CD4-positive, alpha-beta T cell treated with Interleukin-6 for 4 hours (primary cell): ENCODE results near the gene NUDT14.

ENCODE experiments used
- DNase-seq: peaks from one replicate; pipeline ENCODE4 v3.0.0-alpha.2; 2020; ENCODE audit warnings: mixed read lengths

The NUDT14 gene

DNA sequence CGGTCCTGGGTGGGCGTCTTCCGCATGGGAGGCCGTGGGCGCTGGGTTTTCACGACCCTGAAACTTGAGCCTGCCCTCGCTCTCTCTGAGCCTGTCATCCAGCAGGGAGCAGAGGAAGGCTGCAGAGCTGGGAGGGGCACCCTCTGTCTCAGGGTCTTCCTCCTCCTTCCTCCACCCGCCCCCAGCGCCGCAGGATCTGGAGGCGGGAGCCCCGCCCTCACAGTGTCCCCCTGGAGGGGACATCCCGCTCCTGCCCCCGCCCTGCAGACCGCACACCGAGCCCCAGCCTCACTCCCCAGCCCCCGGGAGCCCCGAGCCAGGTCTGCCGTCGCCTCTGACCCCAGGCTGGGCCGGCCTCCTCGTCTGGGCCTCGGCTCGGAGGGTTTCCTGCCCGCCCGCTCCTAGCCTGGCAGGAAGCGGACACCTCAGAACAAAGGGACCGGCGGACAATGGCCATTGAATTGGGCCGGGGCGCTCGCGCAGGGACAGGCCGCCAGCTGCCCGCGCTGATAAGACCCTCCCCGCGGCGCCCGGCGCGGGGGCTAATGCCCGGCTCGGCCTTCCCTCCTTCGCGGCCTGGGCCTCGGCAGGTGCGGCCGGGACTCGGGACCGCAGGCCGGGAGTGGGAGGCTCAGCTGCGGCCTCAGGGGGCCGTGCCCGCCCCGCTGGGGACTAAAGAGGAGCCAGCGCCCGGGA is 15.3 kb upstream of the NUDT14 start:
- no peak for DNase-seq

DNA sequence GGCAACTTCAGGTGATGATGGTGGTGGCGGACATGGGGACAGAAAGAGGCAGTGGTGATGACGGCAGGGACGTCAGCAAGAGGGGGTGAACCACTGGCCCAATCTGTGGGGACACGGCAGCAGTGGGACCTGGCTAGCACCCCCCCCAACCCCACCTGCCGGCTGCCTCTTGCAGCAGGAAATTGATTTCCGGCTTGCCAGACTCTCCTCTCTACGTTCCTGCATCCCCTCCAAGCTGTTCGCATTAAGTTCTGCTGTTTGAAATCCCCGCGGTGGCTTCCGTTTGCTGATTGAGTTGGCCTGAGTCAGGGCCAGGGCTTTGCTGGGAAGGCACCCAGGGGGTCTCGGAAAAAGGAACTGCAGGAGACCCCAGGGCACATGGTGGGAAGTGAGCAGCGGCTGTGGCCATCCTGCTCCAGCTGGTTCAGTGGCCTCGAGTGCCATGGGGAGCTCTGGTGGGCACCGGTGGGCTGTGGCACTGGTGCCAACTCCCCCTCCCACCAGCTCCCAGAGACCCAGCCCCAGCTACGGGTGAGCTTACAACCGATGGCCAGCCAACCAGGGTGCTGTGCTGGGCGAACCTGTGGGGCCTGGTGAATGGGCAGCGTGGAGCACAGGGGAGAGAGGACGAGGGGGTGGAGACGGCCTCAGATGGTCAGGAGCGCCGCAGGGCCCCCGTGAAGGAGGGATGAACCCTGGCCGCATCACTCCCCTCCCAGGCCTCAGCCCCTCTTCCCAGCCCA is 14.6 kb upstream of the NUDT14 start:
- DNase-seq, result peak; percentile 52

DNA sequence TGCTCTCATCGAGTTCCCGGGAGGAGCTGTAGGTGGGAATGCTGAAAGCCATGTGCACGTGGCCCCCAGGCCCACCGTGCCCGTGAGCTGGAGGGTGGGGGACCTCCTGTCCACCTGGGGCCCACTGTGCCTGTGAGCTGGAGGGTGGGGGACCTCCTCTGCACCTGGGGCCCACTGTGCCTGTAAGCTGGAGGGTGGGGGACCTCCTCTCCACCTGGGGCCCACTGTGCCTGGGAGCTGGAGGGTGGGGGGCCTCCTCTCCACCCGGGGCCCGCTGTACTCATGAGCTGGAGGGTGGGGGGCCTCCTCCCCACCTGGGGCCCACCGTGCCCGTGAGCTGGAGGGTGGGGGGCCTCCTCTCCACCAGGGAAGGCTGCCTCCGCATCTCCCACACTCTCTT is 13.9 kb upstream of the NUDT14 start:
- DNase-seq, result no peak

DNA sequence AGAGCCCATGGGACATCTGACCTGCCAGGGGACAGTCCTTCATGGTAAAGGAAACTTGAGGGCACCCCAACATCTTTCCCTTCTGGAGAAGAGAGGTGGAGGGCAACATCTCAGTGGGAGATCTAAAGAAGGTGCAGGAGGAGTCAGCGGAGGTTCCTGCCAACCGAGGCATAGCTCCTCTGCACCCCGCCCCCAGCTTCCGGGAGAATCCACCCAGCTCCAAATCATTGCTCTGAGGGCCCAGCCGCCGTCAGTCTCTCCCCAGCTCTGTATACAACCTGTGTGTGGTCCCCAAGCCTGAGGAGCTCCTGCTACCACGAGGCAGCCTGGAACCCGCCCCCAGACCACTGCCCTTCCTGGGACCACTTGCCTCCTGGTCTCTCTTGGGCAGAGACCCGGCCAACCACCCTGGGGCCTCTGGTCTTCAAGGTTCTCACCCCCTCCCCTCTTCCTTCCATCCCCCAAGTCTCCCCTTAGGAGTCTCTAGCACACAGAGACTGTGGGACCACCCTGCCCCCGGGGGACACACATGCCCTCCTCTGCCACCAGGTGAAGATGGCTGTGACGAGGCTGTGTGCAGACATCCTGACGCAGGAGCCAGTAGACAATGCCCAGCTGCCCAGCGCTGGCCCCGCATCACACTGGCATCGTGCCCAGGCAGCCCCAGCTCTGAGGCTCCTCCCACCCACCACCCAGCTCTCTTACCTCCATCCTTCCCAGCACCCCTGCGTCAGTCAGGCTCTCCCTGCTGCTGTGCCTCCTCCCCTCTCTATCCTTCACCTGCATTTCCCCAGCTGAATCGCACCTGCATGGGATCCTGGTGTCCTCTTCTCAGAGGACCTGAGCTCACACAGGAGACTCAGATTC is 13.0 kb upstream of the NUDT14 start:
- peak; percentile 58 for DNase-seq

DNA sequence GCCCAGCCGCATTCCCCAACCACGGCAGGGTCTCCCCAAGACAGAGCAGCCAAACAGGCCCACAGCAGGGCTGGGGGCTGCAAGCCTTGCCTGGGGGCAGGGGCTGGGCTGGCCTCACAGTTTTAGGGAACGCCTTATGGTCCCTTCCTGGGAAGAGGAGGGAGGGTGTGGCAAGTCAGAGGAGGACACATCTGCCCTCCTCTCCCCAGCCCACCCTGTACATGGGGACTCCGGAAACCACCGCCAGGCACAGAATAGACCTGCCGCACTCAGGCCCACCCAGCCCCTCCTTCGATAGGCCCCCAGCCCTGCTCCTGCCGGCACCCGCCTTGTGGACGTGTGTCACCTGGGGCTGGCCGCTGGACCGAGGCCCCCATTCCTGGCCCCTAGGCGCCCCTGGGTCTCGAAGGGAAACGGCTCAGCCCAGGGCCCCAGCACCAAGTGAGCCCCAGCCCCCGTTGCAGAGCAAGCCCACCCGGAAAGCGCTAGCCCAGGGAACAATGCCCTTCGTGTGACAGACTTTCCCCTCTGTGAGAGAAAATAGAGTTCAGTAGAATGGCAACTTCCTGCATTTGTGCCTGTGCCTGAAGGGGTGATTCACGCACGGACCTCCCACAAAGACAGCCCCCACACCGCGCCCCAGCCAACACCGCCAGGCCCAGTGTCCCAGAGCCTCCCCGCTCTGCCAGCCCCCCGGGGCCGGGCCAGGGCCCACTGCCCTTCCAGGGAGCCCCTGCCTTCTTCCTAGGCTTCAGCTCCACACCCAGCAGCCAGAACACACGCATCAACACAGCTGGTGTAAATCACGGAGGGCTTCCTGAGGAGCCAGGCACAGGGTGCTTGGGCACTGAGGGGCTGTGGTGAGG is 12.0 kb upstream of the NUDT14 start:
- peak; percentile 46 for DNase-seq

DNA sequence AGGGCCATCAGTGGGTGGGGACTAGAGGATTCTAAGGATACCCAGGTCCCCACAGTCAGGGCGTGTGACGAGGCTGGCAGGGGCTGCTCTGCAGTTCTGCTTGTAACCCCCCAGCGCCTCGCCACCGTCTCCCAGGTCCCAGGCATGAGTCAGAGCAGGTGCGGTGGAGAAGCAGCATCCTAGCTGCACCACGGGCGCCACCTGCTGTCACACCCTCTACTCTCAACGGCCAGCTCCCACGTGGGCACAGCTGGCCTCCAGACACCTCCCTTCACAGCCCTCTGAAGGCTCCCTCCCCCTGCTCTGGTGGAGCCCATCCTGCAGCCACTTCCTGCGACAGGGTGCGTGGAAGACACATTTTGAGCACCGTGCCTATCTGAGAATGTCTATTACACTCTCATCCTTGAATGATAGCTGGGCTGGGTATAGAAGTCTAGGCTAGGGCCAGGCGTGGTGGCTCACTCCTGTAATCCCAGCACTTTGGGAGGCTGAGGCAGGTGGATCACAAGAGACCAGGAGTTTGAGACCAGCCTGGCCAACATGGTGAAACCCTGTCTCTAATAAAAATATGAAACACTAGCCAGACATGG is 6.9 kb upstream of the NUDT14 start:
- peak; percentile 36 for DNase-seq

DNA sequence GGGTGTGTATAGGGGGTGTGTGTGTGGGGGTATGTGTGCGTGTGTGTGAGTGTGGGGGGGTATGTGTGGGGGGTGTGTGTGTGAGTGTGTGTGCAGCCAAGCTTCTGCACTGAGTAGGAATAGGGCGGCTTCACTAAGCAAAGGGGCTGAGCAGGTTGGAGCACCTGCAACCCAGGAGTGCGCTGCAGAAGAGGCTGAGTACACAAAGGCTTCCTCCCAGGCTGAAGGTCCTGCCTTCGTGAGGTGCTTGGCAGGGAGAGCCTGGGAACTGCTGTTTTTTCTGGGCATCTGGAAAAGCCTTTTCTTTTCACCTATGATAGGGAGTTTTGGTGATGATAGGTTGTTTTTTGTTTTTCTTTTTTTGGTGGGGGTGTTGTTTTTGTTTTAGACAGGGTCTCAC is 6.0 kb upstream of the NUDT14 start:
- no peak for DNase-seq

DNA sequence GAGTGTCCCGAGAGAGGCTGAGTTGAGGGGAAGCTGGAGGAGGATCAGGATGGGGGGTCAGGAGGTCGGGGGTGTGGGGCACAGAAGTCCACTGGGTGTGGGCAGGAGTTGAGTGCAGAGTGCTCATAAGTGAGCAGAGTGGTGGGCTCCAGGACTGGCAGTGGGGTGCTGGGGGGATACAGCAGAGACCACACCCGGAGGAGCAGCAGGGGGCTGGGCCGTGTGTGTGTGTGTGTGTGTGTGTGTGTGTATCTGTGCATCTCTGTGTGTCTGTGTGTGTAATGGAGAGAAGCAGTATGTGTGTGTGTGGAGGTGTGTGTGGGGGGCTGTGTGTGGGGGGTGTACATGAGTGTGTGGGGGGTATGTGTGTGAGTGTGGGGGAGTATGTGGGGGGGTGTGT is 4.9 kb upstream of the NUDT14 start:
- DNase-seq, result no peak

DNA sequence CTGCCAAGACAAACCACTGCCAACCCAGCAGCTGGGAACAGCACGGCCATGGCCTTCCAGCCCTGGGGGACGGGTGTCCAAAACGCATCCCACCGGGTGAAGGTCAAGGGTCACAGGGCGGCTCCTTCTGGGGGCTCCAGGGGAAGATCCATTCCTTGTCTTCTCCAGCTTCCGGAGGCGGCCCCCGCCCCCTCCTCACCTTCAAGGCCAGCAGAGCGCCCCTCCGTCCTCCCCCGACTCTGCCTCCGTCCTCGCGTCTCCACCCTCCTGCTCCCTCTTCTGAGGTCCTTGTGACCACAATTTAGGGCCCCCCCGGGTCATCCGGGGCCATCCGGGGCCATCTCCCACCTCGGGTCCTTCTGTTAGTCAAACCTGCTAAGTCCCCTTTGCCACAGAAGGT is 3.9 kb upstream of the NUDT14 start:
- no peak for DNase-seq

DNA sequence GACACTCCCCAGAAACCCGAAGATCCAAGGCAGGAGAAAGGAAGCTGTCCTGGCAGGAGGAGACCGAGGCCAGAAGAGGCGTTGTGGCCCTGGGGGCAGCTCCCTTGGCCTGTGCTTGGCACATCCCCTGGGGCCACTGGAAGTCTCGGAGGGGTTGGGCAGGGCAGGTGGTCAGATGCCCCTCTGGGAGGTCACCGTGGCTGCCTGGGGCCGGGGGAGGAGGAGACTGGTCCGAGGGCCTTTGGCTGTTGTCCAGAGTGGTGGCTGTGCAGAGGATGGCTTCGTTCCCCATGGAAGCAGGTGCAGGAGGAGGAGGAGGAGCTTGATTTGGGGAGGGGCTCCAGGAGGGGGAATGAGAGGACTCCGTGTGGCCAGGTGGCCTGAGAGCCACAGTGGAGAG is 3.3 kb upstream of the NUDT14 start:
- no peak for DNase-seq

DNA sequence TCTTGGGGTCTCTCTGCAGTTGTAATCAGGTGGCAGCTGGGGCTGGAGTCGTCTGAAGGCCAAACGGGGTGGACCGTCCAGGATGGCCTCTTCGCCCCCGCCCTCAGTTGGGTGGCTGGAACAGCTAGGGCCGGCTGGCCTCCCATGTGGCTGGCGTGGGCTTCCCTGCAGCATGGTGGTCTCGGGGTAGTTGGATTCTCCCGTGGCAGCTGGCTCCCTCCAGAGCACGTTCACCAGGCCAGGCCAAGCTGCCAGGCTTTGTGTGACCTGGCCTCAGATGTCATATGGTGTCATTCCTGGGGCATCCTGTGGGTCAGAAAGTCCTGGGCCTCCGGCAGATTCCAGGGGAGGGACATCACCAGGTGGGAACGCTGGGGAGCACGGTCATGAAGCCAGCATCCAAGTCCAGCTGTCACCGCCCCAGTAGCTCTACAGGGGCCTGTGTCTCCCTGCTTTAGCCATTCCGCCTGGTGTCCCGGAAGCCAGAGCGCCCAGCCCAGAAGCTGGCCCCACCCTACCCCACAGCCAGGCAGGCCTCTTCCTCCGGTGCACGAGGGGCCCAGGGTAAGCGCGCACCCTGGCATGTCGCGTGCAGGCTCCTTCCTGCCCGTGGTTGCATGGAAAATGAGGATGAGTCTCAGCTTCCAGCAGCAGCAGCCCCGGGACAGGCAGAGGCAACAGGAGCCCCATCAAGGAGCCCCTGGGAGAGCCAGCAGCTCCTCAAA is 1.3 kb upstream of the NUDT14 start:
- peak; percentile 42 for DNase-seq

DNA sequence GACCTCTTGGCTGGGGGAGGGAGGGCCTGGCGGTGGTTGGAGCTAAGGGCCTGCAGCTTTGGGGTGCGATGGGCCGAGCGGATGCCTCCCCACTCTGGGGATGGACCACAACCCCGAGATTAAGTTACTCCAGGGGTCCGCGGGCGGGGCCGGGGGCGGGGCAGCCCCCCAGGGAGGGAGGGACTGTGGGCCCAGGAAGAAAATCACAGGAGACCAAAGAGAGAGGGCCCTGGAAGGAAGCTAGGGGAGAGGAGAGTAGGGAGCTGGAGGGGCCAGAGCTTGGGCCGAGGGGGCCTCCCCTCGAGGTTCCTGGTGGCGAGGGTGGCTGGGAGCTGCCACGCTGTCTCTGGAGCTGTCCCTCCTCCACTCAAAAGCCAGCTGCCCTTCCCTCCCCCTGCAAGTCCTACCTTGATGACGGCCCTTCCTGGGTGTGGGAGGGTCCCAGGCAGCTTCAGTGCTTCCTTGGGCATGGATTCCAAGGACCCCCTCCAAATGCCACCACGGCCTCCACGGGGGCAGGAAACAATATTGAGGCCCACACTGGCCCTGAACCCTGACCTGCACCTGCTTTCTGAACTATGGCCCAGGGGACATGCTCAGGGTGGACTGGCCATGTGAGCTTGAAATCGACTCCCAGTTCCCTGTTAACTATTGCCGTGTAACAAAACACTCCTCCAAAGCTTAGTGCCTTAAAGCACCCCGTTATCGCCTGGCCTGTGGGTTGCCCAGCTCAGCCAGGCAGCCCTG is 610 bp upstream of the NUDT14 start:
- no peak for DNase-seq

DNA sequence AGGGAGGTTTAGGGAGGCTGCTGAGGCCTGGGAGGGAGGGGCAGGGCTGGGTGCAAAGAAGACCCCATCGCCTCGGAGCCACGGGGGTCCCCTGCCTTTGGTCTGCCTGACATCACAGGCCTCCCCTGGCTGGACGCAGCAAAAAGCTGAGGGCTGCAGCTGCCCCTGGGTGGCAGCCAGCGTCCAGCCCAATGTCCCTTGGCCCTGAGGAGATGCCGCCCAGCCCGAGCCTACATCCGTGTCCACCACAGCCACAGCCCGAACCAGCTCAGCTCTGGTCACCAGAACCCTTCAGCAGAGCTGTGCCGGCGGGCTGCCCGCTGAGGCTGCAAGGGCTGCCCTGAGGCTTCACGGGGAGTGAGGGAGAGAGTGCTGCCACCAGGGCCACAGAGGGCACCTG is 1.9 kb downstream of the NUDT14 start:
- DNase-seq, result no peak

DNA sequence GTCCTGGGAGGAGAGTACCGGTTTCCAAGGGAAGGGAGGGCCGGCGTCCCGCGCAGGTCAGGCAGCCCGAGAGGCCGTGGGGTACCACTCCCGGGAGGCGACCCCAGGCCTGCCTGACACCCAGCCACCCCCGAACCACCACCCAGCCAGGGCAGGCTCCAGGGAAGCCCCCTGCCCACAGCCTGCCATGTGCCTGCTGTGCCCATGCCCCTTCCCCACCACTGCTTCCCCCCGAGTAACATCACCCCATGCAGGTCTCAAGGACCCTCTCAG is 2.3 kb downstream of the NUDT14 start:
- no peak for DNase-seq

DNA sequence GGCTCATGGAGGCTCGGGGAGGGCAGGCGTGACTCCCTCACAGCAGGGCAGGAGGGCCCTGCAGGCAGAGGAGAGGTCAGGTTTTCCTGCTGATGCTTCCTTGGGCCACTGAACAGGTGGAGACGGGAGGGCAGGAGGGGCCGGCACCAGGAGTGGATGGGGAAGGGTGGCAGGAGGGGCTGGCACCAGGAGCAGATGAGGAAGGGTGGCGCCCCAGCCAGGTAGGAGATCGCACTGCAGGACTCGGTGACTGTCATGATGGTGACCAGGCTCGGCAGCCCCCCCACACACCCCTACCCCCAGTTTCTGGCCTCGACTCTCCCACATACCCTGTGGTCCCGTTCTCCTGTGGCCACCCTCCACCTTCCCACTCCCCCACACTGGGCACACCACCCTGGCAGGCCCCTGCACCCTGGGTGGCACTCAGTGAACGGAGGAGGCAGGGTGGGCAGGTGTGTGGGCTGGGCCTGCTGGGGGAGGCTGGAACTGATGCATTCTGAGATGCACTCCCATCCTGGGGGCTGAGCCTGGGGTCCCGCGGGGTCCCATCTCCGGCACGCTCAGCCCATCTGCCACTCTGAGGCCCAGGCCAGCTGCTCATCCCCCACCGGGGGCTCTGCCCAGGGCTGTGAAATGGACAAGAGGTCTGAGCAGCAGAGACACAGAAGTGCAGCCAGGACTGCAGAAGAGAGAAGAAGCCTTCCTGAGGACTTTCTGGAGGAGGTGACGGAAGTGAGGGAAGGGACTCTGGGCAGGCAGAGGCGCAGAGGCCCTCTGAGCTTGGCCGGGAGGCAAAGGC is 2.8 kb downstream of the NUDT14 start:
- no peak for DNase-seq

DNA sequence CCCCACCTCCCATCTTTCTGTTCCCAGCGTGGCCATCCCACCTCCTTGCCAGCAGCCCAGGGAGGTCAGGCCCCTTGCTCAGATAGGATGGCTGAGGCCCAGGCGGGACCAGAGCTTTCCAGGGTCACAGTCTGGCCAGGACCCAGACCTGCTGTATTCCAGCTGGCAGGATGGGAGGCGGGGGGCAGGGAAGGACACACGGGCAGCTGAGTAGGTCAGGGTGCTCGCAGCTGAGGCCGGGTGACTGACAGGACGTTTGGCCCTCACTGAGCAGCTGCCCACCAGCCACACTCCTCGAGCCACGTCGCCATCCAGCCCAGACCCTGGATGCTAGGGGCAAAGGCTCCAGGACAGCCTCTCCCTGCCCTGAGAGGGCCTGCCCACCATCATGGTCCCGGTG is 4.0 kb downstream of the NUDT14 start:
- DNase-seq, result no peak

DNA sequence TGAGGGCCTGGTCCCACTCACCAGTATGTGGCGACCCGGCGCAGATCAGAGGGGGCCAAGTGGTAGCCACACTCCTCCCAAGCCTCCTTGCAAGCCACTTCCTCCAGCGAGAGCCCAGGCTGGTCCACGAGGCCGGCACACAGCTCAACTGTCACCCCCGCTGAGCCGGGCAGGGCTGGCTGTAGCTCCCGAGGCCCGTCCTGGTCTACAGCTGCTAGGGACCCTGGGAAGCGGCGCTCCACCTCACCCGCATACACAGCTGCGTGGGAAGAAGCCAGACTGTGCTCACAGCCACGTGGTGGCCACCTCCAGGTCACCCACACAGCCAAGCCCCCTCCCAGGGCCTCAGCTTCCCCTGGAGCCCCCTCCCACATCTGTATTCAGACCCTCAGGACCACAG is 4.6 kb downstream of the NUDT14 start:
- no peak for DNase-seq

DNA sequence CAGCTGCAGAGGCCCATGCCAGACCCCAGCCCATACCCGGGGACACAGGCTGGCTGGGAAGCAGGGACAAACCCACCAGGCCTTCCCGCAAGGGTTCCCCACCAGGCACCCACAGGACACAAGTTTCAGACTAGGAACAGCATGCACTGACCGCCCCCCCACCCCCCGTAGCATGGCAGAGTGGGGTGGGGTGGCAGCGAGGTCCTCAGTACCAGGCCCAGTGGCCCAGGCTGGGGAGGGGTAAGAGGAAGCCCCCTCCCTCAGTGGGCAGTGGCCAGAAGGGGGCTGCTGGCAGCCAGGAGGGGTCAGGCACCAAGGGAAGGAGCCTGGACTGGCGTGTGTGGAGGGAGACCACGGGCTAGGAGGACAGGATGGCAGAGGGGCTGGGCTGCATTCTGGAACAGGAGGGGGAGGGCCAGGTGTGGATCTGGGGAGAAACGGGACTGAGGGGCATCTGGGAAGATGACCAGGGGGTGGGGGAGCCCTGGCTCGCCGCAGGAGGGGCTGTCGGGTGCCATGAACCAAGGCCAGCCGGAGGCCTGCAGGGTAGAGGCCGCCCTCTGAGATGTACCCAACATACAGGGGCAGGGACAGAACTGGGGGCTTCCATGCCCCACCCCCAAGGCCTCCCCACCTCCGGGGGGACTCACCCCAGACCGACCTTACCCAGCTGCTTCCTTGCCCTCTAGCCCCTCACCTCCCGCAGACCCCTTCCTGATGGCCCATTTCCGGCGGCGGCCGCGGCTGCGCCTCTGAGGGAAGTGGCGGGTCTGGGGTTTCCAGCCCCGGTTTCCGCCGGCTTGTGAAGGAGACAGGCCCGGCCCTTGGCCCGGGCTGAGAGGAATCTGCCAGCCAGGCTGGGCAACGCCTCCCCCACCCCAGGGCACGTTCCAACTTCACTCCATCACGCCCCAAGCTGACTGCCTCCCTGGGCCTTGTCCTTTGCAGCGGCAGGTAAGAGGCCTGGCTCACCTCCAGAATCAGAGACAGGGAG is 6.9 kb downstream of the NUDT14 start:
- peak; percentile 54 for DNase-seq

DNA sequence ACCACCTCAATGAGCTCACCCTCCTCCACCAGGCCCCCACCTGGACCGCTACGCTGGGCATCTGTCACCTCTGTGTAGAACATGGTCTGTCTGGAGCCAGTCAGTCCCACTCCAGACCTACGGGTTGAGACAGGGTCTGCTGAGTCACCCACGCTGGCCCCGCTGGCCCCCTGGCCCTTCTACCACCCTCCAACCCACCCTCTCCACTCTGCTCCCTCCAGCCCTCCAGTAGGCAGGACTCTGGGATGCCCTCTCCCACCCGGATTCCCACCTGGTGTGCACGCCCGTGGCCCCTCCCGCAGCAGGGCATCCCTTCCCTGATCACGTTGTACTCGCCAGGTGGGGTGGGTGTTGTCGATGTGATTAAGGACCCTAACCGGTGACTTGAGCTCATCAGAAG is 8.0 kb downstream of the NUDT14 start:
- DNase-seq, result no peak
